KG1 (cell line): ENCODE results near the gene FAM149A.

ENCODE experiments used
- DNase-seq: peaks from one replicate; lab custom pipeline; 2025; lab: John Stamatoyannopoulos, UW

Gene FAM149A

DNA sequence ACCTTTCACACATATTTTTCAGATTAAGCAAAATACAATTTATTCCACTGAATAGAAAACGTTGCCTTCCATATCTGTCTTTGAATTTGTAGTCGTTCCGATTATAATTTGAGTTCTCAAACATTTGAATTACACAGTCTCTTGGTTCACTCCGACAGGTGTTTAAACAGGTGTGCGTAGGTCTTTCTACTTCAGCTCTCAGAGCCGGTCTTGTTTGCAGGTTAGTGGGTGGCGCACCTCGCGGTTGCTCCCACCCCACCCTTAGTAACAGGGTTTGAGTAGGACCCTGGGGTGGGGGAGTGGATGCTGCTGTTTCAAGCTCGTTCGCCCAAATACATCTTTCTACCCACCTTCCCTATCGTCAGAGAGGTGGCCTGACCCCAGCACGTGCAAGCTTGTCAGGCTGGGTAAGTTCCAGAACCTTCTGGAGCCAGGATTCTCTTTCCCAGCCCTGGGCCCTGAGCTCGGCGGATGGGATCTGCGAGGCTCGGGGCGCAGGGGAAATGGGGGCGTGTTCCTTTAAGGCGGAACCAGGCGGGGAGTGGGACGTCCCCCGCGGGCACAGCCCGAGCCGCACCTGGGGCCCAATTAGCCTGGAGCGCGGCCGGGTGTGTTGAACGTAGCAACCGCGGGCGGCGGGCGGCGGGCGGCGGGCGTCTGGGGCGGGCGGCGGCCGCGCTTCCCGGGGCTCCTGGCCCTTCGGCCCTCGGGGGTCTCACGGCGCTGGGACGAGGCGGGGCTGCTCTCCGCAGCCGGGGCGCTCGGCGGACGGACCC, at the start of gene FAM149A:
Gene FAM149A (plus strand): TSS at position 591 of the 776 bp plus-strand sequence.
- no peak for DNase-seq

- no peak for DNase-seq
Observed at GRCh38 chr4:186058253-186058979, 46.1 kb upstream of the FAM149A start.

- DNase-seq, result no peak
Observed at GRCh38 chr4:186058980-186059316, 45.6 kb upstream of the FAM149A start.

DNA sequence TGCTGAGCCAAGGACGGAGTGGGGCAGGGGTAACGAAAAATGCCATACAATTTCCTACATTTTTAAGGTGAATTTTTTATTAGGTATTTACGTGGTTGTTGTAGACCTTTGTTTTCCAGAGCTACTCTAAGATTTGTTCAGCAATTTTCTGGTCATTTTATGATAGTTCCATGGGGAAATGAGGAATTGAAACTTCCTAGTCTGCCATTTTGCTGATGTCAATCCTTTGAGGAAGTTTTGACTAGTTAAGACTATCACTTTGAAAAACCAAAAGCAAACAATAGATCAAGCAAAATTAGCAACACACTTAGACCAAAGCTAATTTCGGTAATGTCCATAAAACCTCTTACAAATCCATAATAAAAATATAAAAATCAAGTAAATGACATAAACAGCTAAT, 42.6 kb upstream of the FAM149A start:
- no peak for DNase-seq

- DNase-seq, result no peak
Observed at GRCh38 chr4:186067757-186068385, 36.6 kb upstream of the FAM149A start.

GRCh38 chr4:186068581-186069348, 35.7 kb upstream of the FAM149A start, which contains the start of gene TLR3:
Gene TLR3, plus strand, starts transcription at chr4:186069156. Its CDS starts 7,464 bp downstream, at chr4:186076620.
- no peak for DNase-seq

DNA sequence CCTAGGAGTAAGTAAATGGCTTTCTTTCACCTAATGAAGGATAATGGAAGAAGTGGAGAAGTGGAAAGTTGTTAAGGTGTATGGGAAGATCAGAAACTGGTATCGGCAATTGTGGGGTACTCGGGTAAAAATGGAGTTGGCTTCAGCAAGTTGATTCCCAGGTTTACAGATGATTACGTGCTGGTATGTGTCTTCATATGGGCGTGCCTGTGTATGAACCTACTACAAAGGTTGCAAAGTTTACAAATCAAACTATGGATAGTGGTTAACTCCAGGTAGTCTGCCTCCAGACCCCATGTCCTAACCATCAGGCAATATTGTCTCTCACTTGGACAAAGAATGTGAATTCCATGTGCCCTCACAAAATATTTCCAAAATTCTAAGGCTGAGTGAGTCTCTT, 34.8 kb upstream of the FAM149A start:
- no peak for DNase-seq

DNA sequence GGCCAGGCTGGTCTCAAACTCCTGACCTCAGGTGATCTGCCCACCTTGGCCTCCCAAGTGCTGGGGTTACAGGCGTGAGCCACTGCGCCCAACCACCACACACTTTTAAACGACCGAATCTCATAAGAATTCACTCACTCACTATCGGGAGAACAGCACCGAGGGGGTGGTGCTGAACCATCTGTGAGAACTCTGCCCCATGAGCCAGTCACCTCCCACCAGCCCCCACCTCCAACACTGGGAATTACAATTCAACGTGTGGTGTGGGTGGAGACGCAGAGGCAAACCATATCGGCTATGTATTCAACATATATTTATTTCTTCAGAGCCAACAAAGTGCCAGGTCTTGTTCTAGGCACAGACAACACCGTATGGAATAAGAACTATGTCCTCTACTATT, 32.0 kb upstream of the FAM149A start:
- no peak for DNase-seq

DNA sequence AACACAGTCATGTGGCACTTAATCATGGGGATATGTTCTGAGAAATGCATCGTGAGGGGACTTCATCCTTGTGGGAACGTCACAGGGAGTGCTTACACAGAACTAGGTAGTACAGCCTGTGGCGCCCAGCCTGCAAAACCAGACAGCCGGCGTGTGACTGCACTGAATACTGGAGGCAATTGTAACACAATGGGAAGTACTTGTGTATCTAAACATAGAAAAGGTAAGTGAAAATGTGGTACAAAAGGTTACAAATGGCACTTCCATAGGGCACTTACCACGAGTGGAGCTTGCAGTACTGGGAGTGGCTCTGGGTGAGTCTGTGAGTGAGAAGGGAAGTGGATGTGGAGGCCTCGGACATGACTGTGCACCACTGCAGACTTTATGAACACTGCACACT, 30.3 kb upstream of the FAM149A start:
- no peak for DNase-seq

GRCh38 chr4:186078981-186079638, 25.4 kb upstream of the FAM149A start:
- no peak for DNase-seq

- DNase-seq, result no peak
Observed at GRCh38 chr4:186079694-186080093, 24.8 kb upstream of the FAM149A start.

DNA sequence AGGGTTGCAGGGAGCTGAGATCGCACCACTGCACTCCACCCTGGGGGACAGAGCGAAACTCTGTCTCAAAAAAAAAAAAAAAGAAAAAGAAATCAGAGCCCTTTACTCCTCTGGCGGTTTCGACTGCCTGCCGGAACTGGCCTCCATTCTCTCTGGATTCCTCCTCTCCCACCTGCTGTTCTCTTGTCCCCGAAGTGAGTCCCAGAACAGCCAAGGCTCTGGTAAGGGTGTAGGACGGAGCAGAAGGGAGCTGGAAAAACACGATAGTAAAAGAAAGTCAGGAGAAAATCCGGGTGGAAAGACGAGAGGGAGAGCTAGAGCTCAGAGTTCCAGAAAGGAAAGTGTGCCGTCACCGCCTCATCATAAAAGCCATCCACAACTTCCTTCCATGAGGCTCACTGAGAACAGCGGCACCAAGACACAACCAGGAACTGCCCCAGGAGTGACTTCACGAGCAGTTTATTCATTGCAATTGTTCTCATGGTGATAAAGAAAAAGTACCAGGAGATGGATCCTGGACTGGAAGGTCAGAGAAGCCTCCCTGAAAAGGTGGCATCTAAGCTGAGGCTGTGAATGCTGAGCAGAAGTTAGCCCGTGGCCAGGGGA, 23.2 kb upstream of the FAM149A start:
- DNase-seq, result no peak

- no peak for DNase-seq
Observed at GRCh38 chr4:186082221-186082620, 22.3 kb upstream of the FAM149A start.

GRCh38 chr4:186088523-186088922, 16.0 kb upstream of the FAM149A start:
- DNase-seq, result no peak

DNA sequence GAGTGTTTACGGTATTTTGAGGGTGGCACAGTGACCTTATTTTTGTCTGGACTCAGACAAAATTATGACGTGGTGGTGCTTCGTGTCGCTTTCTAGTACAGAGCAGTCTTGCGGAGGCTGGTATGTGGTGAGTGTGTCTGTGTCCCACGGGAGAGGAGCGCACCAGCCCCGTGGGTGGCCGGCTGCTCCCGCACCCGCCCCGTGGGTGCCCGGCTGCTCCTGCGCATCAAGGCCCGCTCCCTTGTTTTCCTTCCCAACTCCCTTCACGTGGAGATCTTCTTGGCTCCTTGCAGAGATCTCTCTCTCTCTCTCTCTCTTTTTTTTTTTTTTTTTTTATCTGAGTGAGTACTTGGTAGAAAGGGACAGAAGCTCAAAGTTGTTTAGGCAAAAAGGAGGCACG, 12.2 kb upstream of the FAM149A start:
- DNase-seq, result no peak

DNA sequence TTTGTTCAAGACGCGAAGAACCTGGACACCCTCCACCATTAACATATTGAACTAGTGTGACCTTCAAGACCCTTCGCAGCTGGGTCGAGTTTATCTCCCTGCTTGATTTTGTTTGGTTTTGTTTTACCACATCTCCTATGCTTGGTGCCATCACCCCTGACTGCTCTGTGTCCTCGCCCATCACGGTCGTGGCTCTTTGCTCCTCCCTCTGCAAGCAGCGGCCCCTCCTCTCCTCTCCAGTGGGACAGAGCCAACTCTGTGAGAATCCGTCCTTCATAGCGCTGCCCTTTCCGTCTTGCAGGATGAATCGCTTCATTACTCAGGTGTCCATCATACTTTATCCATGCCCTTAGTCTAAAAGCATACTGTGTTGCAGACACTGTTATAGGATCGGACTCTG, 9.1 kb upstream of the FAM149A start:
- no peak for DNase-seq

GRCh38 chr4:186096681-186097165, 7.8 kb upstream of the FAM149A start:
- DNase-seq, result no peak

DNA sequence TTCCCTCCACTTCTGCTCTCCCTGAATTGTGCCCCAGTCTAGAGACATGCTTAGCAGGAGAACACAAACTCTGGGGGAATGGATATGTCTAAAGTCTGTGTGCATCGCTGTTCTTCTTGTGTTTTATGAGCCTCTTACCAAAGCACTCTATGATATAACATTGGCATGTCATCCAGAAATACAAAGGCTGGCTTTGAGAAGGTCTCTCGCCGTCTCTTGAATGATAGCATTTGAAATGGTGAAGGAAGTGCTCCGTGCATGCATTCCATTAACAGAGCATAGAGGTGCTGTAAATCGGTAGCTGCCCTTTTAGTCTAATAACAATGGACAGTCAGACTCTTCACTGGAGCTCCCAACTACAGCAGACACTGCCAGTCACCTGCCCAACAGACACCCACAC, 7.1 kb upstream of the FAM149A start:
- DNase-seq, result no peak

DNA sequence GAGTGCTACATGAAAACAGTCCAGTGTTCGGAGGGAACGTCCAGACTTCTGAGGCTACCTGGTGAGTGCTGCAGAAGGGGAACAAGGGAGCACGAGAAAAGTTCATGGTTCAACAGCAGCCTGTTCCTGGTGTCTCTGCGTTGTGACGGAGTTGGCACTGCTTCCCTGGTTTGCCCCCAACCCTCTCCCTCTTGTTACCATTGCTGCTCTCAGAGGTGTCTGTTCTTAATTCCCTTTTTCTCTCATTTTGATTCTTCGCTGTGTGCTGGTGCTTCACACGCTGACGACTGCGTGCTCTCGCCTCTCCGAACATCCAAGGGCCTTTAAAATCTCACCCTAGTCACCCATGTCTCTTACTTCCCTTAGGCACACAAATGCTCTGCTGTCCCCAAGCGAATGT, 1.6 kb upstream of the FAM149A start:
- no peak for DNase-seq

DNA sequence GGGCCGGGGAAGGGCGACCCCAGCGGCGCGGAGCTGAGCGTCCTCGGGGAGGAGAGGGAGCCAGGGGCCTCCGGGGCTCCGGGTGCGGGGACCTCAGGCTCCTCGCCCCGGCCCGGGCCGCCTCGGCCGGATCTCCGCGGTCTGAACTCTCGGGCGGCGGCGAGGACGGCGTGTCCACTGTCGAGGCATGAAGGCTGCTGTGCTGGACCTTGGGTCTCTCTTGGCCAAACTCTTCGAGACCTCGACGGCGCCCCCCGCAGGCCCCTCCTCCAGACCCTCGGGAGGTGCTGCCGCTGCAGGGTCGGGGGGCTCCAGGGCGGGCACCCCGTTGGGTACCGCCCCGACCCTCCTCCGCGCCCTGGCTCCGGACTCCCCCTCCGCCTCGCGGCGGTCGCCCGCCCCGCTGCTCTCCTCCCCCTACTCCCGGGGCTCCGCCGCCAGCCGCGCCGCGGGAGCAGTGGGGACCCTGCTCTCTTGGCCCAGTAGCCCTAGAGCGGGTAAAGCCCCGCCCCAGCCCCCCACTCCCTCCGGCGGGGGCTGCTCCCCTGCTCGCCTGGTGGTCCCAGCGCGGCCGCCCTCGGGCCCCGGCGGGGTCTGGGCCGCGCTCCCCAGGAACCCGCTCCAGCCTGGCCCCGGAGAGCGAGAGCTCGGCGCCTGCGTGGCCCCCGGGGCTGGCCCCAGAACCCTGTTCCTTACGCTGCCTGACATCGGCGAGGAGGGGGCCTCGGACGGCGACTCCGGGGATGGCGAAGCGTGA, 564 bp downstream of the FAM149A start:
- DNase-seq, result no peak
